ENCODE measurements around the gene SCNM1.

DNA sequence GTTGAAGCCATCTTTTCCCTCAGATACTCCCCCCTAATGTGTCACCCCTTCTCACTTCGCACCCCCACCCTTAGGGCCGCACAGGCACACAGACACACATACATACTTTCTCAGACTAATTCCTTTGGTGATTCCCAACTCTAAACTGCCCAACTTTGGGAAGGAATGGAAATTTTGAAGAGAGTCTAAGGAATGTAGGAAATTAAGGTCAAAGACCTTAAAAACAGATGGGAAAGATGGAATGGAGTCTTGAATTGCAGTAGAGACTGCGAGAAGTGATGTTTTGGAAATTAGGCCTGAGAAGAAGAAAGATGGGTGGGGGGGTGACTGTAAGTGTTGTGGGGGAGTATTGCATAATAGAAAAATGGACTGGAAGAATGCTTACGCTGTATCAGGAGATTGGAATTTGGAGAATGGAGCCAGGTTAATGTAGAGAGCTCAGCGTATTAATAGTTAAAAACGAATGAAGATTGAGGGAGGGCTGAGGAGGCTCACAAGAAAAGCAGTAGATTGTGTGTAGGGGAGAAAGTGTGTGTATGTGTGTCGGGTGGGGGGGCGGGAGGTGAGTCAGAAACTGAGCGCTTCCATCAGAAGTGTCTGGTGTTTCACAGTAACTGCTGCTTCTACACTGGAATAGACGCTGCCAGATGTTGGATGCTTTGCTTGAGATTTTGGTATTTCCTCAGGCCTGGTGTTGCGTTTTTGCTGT lies 34.1 kb downstream of the SCNM1 start:
- TF ChIP-seq EZH2 (IDR thresholded peaks at IDR 0.05; ENCODE audit: insufficient read depth, low read length) (no peak), CTCF (IDR thresholded peaks at IDR 0.05; ENCODE audit: insufficient read depth, low read depth, low read length) (no peak)
